Smooth muscle cell of the brain vasculature (primary cell): ENCODE data around the gene KLF13.

Experiments used
- DNase-seq: peaks from one replicate; pipeline ENCODE4 v3.0.0-alpha.2; 2012; ENCODE audit warnings: low read depth, low spot score

The KLF13 gene

GRCh38 chr15:31361764-31362515 lies 35.3 kb downstream of the KLF13 start:
- DNase-seq: no peak

- no peak for DNase-seq
Measured at GRCh38 chr15:31362886-31363285, 36.3 kb downstream of the KLF13 start.

GRCh38 chr15:31364301-31365031 lies 37.8 kb downstream of the KLF13 start:
- DNase-seq: no peak

- no peak for DNase-seq
Measured at GRCh38 chr15:31365032-31365654, 38.5 kb downstream of the KLF13 start.

GRCh38 chr15:31365655-31366127 lies 39.1 kb downstream of the KLF13 start:
- peak; percentile 45 for DNase-seq

GRCh38 chr15:31366169-31366734 lies 39.6 kb downstream of the KLF13 start:
- DNase-seq: no peak

- no peak for DNase-seq
Measured at GRCh38 chr15:31367021-31367729, 40.5 kb downstream of the KLF13 start.

GRCh38 chr15:31367730-31368344 lies 41.2 kb downstream of the KLF13 start:
- no peak for DNase-seq

- no peak for DNase-seq
Measured at GRCh38 chr15:31369727-31370126, 43.1 kb downstream of the KLF13 start.

- DNase-seq: no peak
Measured at GRCh38 chr15:31371520-31372240, 45.0 kb downstream of the KLF13 start.

- peak; percentile 29 for DNase-seq
Measured at GRCh38 chr15:31372635-31373091, 46.0 kb downstream of the KLF13 start.

- no peak for DNase-seq
Measured at GRCh38 chr15:31373096-31373865, 46.6 kb downstream of the KLF13 start.

GRCh38 chr15:31373970-31374369 lies 47.3 kb downstream of the KLF13 start:
- no peak for DNase-seq

- no peak for DNase-seq
Measured at GRCh38 chr15:31374489-31374888, 47.9 kb downstream of the KLF13 start.

GRCh38 chr15:31374986-31375385 lies 48.4 kb downstream of the KLF13 start:
- DNase-seq: no peak

GRCh38 chr15:31375772-31376171 lies 49.1 kb downstream of the KLF13 start:
- DNase-seq: no peak

- no peak for DNase-seq
Measured at GRCh38 chr15:31376511-31376910, 49.9 kb downstream of the KLF13 start.

- no peak for DNase-seq
Measured at GRCh38 chr15:31377030-31377429, 50.4 kb downstream of the KLF13 start.

- DNase-seq: no peak
Measured at GRCh38 chr15:31378363-31378903, 51.8 kb downstream of the KLF13 start.
